GM12872 (cell line): ENCODE results near the gene AP1M1.

Source experiments
- TF ChIP-seq, protein P1 (sequence below): IDR thresholded peaks from 3 replicates; pipeline ENCODE4 v1.5.1; 2011; ENCODE audit warnings: low read depth, mild to moderate bottlenecking, low read length, moderate library complexity; ENCODE audit not compliant: insufficient read depth

Gene AP1M1

DNA sequence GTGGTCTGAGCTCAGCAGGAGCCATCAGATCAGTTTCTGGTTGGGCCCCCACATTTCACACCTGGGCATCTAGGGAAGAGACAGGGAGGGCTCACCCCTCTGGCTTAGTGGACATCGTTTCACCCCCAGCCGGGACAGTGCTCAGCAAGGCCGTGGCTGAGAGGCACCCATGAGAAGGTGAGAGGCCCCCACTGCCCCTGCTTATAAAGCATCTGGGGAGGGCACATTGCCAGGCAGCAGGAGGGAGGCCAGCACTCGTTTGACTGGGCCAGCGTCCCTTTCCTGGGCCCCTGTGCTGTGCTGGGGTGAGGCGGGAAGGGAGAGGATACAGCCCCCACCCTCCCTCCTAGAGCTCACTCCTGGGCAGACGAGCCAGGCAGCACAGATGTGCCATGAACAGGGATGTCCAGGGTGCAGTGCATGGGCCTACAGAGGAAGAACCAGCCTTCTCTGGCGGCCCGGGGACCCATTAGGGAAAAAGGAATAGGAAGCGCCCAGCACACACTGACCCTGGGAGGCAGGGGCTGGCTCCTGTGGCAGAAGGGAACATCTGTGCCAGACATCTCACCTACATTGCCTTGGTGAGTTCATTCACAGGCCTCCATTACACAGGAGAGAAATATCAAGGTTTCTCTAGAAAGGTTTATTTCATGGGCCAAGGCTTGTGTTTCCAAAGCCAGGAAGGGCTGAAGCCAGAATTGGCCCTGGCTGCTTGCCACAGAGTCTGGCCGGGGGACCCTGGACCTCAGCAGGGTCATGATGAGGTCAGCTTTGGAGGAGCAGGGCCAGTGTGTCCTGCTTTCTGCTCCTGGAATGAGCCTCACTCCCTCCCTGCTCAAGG, 7.7 kb downstream of the AP1M1 start:
- TF ChIP-seq, protein P1, sequence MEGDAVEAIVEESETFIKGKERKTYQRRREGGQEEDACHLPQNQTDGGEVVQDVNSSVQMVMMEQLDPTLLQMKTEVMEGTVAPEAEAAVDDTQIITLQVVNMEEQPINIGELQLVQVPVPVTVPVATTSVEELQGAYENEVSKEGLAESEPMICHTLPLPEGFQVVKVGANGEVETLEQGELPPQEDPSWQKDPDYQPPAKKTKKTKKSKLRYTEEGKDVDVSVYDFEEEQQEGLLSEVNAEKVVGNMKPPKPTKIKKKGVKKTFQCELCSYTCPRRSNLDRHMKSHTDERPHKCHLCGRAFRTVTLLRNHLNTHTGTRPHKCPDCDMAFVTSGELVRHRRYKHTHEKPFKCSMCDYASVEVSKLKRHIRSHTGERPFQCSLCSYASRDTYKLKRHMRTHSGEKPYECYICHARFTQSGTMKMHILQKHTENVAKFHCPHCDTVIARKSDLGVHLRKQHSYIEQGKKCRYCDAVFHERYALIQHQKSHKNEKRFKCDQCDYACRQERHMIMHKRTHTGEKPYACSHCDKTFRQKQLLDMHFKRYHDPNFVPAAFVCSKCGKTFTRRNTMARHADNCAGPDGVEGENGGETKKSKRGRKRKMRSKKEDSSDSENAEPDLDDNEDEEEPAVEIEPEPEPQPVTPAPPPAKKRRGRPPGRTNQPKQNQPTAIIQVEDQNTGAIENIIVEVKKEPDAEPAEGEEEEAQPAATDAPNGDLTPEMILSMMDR, result no peak

DNA sequence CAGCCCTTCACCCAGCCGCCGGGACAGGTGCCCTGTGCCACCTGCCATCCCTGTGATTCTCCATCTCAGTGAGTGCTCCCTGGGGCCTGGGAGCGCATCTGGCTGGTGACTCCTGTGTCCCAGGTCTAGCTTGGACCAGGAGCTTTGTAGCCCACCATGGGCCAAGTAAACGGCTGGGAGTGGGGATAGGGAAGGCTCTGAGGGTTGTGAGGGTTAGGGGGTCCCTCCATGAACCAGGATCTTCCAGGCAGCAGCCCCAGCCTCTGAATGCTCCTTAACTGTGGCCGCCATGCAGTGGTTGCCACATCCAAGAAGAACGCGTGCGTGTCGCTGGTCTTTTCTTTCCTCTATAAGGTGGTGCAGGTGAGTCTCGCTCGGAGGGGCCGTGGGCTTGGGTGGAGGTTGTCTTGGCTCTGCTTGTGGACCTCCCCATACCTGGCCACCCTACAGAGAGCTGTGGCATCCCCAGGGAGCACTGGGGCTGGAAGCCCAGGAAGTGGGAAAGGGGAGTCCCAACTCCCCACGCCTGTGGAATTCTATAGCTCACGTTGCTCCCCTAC, 8.4 kb downstream of the AP1M1 start:
- TF ChIP-seq, protein P1, result no peak

DNA sequence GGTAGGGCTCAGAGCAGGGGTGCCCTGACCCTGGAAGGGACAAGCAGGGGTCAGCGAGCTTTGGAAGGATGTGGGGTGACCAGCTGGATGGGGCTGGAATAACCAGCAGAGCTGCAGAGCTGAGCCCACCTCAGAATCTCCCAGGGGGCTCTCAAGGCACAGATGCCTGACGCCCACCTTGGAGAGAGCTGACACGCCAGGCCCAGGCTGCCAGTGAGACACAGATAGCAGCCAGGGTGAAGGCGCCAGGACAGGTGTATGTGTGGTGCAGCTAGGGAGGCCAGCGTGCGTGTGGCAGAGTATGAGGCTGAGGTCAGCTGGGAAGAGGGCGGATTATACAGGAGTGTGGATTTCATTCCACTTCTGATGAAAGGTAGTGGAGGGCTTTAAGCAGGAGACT, 8.9 kb downstream of the AP1M1 start:
- TF ChIP-seq, protein P1, result no peak

DNA sequence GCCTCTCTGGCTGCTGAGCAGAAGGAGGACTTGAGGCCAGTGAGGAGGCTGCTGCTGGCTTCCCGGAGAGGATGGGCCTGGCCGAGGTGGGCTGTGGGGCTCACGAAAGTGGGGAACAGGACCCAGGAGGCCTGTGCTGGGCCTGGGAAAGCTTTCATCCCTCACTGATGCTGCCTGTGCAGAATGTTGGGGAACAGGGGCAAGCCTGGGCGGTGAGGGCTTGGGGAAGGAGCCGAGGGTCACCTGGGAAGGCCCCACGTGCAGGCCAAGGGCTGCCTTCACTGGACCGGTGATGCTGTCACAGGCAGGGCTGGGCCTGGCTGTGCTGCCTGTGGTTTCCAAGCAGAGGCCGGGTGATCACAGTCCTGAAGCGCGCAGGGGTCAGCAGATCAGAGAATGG, 9.4 kb downstream of the AP1M1 start:
- TF ChIP-seq, protein P1, result no peak

DNA sequence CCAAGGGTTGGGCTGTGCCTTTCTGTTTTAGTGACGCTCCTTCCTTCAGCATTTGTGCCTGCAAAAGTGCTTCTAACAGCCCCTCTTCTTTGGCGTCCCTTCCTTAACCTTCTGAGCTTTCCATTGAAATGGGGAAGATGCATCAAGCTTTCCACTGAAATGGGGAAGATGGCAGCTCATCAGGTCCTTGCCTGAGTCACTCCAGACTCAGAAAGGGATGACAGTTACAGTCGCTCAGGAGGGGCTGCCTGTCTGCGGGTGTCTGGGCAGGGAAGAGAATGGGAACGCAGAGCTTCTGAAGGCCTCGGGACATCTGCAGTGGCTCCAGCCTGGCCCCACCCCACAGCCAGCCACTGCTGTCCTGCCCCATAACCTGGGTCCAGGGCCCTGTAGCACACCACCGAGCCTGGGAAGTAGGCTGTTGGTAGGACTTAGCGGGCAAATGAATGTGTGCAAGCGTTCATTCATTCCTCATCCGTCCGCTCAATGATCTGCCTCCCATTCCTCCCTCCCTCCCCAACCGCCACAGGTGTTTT, 9.8 kb downstream of the AP1M1 start:
- TF ChIP-seq, protein P1, result no peak

DNA sequence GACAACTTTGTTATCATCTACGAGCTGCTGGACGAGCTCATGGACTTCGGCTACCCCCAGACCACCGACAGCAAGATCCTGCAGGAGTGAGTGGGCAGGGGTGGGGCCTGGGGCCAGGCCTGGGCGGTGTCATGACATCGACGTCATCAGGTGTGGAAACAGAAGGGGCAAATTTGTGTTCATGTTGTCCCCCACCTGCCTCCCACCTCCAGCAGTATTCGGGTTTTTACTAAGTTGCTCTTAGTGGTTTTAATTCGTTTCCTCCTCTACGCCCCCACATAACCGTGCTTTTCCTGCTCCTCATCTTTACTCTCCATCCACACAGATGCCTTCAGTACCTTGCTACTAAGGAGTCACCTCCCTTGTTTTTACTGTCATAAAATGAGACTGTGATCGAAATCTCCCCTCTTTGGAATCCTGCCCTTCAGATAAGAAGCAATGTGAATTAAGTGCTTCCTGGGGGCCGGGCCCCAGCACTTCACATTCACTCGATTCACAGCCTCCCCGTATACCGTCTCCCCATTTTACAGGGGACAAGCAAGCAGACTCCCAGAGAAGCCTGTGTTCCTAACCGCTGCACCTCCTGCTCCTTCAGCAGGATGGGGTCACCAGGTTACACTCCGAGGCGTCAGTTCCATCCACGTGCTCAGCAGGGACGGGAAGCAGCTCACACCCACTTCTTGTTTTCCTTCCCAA, 10.5 kb downstream of the AP1M1 start:
- TF ChIP-seq, protein P1, result no peak
